Esophagus muscularis mucosa (tissue), 3 donors: Measurements from ENCODE around the gene NEDD1.

Experiments
- POLR2A ChIP-seq: fragments of 450-650 bp; IDR thresholded peaks from one replicate; pipeline ENCODE4 v1.6.1; 2017; ENCODE audit warnings: antibody characterized with exemption, moderate library complexity, mild to moderate bottlenecking, low read depth
- TF ChIP-seq, protein P1 (sequence below), 3 experiments: fragments of 200-600 bp in 2 of 3; fragments of 450-650 bp in 1 of 3; sonication (generic) in 2 of 3; IDR thresholded peaks; one replicate each; pipeline ENCODE4 v1.5.1; 2017 to 2019; ENCODE audit warnings: antibody characterized with exemption in 3 of 3, mild to moderate bottlenecking in 2 of 3, moderate library complexity in 1 of 3

- TF ChIP-seq, protein P1, sequence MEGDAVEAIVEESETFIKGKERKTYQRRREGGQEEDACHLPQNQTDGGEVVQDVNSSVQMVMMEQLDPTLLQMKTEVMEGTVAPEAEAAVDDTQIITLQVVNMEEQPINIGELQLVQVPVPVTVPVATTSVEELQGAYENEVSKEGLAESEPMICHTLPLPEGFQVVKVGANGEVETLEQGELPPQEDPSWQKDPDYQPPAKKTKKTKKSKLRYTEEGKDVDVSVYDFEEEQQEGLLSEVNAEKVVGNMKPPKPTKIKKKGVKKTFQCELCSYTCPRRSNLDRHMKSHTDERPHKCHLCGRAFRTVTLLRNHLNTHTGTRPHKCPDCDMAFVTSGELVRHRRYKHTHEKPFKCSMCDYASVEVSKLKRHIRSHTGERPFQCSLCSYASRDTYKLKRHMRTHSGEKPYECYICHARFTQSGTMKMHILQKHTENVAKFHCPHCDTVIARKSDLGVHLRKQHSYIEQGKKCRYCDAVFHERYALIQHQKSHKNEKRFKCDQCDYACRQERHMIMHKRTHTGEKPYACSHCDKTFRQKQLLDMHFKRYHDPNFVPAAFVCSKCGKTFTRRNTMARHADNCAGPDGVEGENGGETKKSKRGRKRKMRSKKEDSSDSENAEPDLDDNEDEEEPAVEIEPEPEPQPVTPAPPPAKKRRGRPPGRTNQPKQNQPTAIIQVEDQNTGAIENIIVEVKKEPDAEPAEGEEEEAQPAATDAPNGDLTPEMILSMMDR (IDR thresholded peaks at IDR 0.05) = no peak
- no peak for TF ChIP-seq POLR2A
Observed at GRCh38 chr12:96902076-96902475, 5.0 kb upstream of the NEDD1 start.
